Stimulated activated CD4-positive, alpha-beta T cell treated with anti-CD3 and anti-CD28 coated beads, Interleukin-15, amount 100 ng/mL, for 1 hour (primary cell): ENCODE measurements around the gene SLC19A2.

Experiments
- DNase-seq, 2 donors: peaks; one replicate each; pipeline ENCODE4 v3.0.0-alpha.2; 2020; ENCODE audit warnings: low read depth in 1 of 2, low spot score in 1 of 2

Gene SLC19A2

DNA sequence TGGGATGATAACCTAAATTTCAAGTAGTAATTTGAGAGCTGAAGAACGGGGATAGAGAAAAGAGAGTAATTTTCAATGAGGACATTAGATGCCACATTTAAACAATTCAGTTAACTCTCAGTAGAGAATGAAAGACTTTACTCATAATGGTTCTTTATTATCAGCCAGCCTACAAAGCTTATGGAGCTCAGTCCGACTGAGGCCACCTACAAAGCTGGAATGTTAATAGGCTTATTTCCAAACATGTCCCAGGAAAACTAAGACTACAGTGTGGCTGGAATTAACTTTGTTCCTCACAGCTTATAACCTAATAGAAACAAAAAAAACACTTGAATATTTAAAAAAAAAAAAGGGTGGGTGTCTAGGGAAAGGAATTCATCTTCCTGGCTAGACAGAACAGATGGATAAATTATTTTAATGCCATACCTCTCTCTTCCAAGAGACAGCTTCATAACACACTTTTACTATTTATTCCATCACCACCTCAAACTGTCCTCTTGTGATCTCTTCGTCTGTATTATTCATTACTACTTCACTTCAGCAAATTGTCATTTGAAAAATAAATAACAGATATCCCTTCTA, 9.8 kb downstream of the SLC19A2 start:
- no peak for DNase-seq

DNA sequence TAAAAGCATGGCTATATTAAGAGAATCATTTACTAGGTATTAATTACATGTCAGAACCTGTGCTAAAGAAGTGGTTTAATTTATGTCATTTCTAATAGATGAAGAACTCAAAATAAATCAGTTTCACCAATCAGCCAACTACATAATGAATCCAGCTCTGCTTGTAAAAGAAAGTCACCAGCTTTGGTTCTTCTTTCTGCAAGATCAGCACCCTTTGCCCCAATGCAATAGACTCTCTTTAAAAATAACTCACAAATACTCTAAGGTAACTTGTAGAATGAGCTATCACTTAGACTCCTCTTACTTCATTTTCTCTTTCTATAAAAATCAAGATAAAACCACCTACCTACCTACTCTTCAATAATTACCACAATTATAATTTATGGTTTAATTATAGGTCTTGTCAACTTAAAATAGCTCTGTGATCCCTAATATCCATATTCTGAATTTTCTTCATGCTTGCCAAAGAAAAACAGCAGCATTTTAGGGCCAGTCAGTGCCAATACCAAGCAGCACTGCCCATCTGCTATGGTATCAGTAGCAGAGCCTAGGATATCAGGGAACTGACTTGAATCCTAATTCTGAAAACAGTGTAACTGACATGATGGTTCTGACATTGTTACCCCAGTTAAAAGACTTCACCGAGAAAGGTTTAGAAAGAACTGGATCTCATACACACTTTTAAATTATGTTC, 11.3 kb downstream of the SLC19A2 start:
- DNase-seq = no peak

DNA sequence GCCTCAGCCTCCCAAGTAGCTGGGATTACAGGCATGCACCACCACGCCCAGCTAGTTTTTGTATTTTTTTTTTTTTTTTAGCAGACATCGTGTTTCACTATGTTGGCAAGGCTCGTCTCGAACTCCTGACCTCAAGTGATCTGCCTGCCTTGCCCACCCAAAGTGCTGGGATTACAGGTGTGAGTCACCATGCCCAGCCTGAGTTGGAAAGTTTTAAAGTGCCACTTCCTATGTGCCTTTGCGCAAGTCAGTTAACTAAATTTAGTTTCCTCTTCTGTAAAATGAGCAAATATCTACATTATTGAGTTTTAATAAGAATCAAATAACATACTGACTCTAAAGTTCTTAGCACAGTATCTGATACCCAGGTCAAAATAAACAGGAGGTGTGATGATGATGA, 12.4 kb downstream of the SLC19A2 start:
- no peak for DNase-seq

DNA sequence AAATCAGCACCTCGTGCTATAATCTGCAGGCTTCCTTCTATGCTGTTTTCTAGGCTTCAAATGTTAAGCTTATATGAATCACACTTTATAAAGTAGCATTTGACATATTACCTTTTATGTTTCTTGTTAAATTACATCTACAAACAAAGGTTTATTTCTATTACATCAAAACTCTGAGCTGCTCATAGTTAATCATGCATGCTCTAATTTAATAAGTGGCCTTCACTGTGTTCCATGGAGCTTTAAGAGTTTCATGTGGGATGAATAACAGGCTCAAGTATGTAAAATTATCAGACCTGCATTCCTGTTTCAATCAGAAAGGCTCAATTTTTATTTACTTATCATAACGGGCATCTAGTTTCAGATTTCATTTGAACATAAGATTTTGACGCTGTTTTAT, 13.0 kb downstream of the SLC19A2 start:
- no peak for DNase-seq

DNA sequence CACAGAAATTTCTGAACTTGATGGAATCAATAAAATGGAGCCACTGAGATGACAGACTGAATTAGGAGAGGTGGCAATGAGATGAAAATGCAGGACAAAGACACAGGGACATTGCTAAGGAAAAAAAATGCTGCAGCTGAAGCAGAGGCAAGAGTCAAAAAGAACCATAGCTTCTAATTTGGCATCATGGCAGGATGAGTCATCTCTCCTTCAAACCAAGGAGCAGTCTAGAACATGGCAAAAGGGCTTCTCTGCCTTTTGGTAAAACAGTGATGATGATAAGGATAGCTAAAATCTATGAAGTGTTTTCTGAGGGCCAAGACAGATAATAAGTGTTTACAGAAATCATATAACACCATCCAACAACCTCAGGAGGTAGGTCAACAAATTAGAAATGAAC, 16.8 kb downstream of the SLC19A2 start:
- DNase-seq = no peak

DNA sequence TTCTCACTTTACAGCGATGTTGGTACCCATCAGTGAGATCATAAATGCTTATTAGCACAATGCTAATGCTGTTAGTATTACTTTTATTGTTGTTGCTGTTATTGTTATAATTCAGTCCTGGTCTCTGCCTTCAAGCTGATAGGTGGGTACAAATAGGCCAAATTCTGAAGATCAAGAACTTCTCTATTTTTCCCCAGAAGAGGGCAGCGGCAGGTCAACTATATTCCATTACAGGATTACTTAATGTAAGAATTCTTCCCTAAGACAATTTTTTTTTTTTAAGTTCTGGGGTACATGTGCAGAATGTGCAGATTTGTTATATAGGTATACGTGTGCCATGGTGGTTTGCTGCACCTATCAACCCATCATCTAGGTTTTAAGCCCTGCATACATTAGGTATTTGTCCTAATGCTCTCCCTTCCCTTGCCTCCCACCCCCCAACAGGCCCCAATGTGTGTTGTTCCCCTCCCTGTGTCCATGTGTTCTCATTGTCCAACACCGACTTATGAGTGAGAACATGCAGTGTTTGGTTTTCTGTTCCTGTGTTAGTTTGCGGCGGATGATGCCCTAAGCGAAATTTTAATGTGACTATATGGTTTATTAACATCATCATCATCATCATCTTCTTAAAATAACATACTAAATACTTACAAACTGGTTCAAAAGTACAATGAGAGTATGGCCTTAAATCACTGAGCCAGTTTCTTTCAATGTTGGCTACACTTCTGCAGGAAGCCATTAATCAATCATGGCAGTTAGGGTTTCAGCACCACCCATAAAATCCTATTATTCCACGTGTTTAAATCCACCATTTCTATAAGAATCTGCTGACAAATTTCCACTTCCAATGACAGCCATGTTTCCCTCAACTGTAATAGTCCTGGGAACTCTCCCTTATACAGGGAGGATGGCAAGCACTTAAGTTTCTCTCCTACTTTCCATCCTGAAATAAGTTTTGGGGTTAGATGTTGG, 19.2 kb downstream of the SLC19A2 start:
- DNase-seq = no peak

DNA sequence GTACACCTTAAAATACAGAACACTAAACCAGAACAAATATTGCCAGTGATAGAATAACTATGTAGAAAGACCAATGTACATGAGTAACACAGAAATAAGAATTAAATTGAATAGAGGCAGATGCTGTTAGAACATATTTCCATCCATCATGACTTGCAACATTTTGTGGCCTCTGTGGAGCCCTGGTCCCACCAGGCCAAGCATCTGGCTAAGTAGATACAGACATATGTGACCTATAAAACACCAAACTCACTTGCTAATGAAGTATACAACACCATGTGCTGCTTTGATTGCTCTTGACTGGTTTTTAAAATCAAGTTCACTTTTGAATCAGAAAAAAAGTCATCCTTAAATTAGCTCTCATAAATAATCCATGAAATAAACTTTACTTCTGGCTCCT, 20.5 kb downstream of the SLC19A2 start:
- DNase-seq = no peak

DNA sequence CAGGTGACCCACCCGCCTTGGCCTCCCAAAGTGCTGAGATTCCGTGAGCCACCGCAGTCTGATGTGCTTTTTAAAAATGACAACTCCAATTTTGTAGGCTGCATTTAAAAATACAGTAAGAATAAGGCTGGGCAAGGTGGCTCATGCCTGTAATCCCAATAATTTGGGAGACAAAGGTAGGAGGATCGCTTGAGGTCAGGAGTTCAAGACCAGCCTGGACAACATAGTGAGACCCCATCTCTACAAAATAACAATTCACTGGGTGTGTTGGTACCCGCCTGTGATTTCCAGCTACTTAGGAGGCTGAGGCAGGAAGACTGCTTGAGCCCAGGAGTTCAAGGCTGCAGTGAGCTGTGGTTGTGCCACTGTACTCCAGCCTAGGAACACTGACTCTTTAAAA, 23.4 kb downstream of the SLC19A2 start:
- DNase-seq = no peak

DNA sequence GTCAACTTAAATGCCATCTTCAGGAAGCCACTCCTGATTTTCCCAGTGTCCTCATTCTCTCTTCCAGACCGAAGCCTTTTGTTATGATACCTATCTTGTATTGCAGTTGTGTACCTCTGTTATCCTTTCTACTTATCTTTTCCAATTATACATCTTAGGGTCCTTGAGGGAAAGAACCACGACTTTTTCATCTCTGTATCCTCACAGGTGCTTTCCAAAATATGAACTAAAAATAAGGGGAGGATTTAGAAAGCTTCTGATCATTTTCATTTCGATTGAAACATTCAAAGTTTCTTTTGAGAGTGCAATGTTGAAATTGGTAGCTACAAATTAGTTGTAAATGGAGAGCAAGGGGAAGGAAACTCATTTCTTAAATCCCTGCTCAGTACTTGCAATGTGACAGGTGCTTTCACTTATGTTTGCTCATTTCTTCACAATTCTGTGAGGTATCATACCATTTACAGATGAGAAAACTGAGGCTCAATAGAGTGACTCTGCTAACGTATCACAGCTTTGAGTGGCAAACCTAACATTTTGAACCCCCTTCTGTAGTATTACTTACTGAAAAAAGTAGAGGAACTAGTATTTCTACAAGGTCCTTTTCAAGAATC, 24.2 kb downstream of the SLC19A2 start:
- DNase-seq = no peak

DNA sequence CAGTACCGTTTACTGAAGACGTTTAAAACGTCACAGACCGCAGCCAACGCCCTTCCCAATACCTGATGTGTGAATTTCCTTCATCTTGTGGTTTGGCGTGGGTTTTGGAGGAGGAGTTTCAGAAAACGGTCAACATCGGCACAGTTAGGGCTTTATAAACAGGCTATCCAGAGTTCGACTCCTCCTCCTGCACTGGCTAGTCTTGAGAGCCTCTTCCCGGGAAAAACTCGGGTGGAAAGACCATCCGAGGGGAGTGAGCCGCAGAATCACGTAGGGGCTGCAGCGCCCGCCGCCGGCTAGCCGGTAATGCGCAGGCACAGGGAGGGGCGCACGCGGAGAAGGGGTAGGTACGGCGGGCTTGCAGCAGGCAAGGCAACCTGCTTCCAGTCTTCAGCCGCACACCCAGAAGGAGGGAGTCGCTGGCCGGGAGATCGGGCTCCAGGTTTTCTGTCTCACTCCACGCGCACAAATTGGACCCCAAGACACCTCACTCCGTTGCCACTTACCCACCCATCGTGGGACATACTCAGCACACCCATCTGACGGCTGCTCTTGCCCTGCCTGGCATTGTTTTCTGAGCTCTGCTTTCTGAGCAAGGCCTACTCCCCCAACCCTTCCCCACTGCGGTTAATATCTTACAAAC, 25.4 kb downstream of the SLC19A2 start:
- DNase-seq = no peak

DNA sequence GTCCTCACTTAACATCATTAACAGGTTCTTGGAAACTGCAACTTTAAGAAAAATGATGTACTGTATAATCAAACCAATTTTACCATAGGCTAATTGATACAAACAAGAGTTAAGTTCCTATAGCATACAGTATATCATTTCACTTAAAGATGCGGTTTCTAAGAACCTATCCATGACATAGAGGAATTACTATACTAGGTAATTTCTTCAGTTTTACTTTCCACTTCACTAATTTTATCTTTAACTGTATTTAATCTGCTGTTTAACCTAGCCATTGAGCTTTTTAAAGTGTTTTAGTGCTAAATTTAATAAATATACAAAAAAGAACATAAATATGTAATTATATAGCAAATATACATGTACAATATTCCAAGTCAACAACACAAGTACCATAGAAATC, 28.3 kb downstream of the SLC19A2 start:
- no peak for DNase-seq

DNA sequence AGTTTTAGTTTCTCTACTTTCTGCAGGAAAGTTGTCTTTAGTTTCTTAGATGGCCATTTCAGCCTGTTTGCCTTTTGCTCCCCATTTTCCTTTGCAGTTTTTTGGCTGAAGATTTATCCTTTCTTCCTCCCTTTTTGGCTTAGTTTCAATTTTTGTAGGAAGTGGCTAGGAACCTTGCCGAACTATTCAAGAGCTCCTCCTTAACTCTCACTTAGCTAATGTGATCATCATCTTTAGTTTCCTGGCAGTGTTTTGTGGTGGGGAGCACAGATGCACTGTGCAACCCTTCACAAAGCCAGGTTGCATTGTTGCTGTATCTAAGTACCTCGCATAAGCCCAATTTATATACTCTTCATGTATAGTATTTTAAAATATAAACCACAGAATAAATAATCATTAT, 29.7 kb downstream of the SLC19A2 start:
- DNase-seq = no peak

DNA sequence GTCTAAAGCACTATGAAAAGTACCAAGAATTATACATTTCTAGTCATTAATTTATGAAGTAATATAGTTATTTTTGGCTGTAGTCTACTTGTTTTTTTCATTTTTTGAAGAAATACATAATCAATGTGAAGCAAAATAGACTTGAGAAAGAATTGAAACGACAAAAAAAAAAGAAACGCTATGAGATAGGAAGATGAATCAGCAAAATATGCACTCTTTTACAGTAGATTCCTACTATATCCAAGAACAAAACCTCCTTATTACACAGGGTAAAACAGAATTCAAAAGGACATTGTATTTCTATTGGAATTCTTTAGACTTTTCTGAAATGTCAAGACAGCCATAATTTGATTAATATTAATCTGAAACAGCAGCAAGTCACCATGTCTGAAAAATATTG, 32.8 kb downstream of the SLC19A2 start:
- DNase-seq = no peak

DNA sequence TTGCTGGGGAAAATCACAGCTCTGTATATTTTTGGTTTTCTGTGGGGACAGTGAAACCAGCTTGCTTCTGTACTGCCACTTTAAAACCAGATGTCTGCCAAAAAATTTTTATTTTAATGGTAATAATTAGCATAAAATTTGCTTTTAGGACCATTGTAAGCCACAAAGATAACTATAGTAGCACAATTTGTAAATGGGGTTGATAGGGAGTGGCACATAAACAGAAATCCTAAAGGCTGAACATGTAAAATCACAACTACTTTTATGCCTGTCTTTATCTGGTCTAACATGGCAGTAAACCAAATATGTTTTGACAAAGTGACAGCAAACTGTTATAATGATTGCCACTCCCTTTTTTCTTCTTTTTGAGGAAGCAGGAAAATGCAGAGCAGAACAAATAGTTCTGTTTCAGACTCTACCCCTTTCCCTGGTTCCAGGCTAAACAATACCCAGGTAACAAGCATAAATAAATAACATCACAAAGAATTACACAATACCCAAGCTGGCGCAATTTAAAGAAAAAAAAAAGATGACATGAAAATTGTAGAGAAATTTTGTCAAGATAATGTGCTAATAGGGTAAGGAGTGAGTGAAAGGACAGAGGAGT, 34.4 kb downstream of the SLC19A2 start:
- no peak for DNase-seq

DNA sequence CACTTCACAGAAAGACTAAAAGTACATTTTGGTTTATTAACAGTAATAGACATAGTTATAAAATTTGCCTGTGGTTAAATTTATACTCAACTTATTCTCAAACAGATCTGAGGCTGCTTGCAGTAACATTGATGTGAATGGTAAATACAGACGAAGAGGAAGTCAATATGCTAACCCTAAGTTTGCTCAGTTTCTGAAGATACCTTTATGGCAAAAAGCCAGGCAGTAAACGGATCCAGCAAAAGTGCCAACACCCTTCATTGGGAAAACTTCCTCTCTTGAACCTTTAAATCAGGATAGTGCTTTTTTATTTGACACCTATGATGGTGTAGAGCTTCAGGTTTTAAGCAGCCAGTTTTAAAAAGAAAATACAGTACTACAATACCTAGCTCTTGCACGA, 41.8 kb downstream of the SLC19A2 start:
- DNase-seq = no peak

DNA sequence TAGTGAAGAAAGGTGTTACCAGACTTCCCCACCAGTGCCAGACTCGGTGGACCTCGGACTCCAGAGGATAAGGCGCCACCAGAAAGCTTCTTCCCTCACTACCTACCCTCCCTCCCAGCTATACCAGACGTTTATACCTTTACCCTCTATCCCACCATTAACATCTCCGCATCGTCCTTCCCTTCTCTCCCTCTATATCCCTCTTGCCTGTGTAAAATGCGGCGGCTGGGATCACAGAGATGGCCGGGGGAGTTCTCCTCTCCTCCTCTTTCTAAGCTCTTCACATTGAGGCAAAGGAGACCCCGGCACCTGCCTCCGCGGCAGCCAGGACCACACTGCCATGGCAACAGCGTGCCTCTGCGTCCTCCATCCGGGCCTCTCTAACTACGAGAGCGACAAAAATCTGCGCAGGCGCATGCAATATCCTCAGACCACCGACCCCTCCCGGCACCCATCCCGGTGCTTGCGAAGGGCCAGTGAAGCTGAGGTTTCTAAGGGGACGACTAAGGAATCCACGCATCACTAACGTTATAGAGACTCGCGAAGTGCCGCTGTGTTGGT, 58.6 kb downstream of the SLC19A2 start, which contains the start of gene CCDC181:
Gene CCDC181 (minus strand): TSS at position 394 of the 561 bp plus-strand sequence. CDS start 2,547 bp downstream, outside the sequence.
- peak; percentile 6 to 10 for DNase-seq

DNA sequence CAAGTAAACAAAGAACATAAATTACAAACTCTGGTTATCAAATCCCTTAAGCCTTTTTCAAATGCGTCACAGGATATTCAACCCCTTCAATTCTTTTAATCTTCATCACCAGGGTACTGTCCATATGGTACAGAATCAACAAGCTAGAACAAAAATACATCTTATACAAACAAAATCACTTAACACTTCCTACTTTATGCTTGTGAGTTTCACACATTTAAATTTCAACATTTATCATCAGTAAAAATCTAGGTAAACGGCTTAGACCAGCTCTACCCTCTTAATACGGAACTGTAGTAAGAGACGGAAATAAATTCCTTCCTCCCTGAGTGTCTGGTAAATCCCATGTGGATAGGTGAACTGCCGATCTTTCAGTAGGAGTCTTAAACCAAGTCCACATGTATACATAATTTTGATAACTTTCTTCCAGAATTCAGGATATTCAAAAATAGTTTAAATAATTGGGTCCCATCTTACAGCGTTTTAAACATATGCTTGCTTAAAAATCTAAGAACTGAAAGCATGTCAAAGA, 59.5 kb downstream of the SLC19A2 start:
- DNase-seq = no peak

DNA sequence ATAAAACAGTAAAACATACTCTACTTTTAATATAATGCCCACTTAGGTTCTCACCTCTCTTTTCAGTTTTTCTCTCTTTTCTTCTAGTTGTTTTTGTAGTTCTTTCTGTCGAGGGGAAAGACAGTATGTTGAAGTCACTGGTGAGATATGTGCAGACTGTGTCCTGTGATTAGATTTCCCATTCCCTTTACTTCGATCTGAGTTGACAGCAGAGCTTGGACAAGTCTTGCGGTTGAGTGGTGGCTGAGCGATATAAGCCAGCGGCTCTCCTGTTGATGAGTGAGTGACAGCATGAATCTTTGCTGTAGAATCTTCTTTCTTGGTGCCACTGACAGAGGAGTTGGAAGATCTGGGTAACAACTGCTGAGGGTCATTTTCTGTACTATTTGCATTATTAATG, 64.4 kb downstream of the SLC19A2 start:
- no peak for DNase-seq

DNA sequence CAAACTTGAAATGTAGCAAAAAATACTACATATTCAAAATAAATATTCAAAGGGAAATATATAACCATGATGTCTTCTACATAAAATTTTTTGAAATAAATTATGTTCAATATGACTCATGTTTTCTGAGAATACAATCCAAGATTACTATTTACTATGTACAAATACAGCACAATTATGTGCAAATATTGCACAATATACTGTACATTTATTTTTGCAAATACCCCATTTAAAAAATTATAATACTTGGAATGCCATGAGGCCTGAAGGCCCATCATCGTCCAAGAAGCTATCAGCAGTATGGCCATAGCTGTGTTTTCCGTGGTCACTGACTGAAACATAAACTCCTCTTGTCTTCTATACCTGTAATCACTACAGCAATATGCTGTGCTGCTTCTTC, 70.8 kb downstream of the SLC19A2 start:
- DNase-seq = no peak
